Fibroblast of villous mesenchyme (primary cell): ENCODE results near the gene POLD3. TPM values are rescaled to one million over a fixed set of nuclear protein-coding genes. Genes with fewer than 3 reads are reported as not detected.

Experiments
- DNase-seq: peaks from one replicate; pipeline ENCODE4 v3.0.0-alpha.2; 2010; ENCODE audit warnings: low read depth
- H3K4me3 ChIP-seq: 2 replicates; pipeline ENCODE4 v1.5.1; 2011; ENCODE audit warnings: low read depth, mild to moderate bottlenecking, low read length
- total RNA-seq: library from RNA; depleted of rRNA; stranded (reverse); fragments of >200 nt; gene quantifications from 2 replicates; pipeline ENCODE4 v1.2.3, GENCODE V29; 2012
- TF ChIP-seq, protein P1 (sequence below): IDR thresholded peaks from 2 replicates; pipeline ENCODE4 v1.5.1; 2012; ENCODE audit warnings: low read depth, mild to moderate bottlenecking, low read length; ENCODE audit not compliant: insufficient read depth

POLD3 gene, protein sequence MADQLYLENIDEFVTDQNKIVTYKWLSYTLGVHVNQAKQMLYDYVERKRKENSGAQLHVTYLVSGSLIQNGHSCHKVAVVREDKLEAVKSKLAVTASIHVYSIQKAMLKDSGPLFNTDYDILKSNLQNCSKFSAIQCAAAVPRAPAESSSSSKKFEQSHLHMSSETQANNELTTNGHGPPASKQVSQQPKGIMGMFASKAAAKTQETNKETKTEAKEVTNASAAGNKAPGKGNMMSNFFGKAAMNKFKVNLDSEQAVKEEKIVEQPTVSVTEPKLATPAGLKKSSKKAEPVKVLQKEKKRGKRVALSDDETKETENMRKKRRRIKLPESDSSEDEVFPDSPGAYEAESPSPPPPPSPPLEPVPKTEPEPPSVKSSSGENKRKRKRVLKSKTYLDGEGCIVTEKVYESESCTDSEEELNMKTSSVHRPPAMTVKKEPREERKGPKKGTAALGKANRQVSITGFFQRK
- total RNA-seq: 9.0 and 13.8 TPM in 2 replicates

DNA sequence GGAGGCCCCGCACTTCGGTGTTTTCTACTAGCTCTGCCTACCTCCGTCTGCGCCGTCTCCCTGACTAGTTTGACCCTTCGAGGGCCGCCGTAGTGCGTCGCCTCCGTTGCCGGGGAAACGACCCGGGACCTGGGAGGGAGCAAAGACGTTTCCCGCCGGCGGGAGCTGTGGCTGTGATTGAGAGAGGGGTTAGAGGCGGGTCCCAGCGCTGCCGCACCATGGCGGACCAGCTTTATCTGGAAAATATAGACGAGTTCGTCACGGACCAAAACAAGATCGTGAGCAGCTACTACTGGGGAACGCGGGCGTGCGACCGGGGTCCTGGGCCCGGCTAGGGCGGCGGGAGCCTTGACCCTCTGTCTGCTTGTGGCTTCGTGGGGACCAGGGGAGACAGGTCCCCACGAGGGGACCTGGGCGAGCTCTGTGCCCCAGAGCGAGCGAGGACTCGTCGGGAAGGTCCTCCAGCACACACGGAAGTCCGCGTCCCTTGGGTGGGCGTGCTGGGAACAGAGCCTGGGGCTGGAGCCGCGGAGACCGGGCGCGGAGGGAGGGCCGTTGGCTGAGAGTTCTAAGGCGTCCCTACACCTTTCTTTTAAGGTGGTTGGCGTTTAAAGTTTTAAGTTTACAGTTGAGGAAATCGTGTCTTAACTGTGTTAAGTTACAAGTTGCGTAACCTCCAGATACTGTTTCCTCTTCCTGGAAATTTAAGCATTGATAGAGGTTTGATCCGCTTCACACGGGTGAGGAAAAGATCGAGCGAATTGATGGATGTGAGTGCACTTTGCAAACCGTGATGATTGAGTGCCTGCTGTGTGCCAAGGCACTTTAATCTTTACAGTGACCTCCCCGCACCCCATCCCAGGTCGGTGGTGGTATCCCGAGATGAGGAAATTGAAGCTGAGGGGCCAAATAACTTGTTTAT is at the start of gene POLD3:
Gene POLD3 (plus strand): TSS at position 142 of the 922 bp plus-strand sequence. CDS start 77 bp downstream, at position 219.
- TF ChIP-seq, protein P1, sequence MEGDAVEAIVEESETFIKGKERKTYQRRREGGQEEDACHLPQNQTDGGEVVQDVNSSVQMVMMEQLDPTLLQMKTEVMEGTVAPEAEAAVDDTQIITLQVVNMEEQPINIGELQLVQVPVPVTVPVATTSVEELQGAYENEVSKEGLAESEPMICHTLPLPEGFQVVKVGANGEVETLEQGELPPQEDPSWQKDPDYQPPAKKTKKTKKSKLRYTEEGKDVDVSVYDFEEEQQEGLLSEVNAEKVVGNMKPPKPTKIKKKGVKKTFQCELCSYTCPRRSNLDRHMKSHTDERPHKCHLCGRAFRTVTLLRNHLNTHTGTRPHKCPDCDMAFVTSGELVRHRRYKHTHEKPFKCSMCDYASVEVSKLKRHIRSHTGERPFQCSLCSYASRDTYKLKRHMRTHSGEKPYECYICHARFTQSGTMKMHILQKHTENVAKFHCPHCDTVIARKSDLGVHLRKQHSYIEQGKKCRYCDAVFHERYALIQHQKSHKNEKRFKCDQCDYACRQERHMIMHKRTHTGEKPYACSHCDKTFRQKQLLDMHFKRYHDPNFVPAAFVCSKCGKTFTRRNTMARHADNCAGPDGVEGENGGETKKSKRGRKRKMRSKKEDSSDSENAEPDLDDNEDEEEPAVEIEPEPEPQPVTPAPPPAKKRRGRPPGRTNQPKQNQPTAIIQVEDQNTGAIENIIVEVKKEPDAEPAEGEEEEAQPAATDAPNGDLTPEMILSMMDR: no peak
- peak; percentile 91 for DNase-seq
- H3K4me3 ChIP-seq: peak within 1 kb of the TSS; percentile 65

DNA sequence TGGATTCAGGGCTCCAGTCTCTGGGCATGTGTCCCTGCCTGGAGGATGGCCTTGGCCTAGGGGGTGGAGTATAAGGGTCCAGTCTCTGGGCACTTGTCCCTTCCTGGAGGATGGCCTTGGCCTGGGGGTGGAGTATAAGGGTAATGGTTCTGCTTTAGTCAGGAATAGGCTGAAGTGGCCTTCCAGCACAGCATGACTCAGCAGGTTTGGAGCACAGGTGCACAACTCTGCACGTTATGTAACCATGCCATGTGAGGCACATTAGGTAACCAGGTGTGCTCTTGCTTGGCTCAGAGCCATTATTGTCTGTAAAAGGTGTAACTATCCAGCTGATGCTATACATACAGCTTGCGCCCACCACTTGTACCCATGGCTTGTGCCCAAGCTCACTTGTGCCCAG is 48.4 kb upstream of the POLD3 start:
- no peak for DNase-seq
- TF ChIP-seq, protein P1: no peak
- H3K4me3 ChIP-seq: no peak overlapping the region

DNA sequence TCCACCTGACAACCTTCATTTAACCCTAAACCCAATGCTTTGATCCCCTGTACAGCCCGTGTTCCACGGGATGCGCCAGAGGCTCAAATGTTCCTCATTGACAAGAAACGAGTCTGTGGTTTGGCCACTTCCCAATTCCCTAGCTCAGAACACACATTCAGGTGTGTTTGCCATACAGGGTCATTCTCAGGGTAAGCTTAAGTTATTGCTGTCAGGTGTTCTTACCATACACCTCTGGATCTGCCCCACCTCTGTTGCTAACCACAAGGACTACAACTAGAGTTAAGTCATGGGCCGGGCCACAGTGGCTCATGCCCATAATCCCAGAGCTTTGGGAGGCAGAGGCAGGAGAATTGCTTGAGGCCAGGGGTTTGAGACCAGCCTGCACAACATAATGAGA is 45.6 kb upstream of the POLD3 start:
- DNase-seq: no peak
- TF ChIP-seq, protein P1: no peak
- H3K4me3 ChIP-seq: no peak overlapping the region

DNA sequence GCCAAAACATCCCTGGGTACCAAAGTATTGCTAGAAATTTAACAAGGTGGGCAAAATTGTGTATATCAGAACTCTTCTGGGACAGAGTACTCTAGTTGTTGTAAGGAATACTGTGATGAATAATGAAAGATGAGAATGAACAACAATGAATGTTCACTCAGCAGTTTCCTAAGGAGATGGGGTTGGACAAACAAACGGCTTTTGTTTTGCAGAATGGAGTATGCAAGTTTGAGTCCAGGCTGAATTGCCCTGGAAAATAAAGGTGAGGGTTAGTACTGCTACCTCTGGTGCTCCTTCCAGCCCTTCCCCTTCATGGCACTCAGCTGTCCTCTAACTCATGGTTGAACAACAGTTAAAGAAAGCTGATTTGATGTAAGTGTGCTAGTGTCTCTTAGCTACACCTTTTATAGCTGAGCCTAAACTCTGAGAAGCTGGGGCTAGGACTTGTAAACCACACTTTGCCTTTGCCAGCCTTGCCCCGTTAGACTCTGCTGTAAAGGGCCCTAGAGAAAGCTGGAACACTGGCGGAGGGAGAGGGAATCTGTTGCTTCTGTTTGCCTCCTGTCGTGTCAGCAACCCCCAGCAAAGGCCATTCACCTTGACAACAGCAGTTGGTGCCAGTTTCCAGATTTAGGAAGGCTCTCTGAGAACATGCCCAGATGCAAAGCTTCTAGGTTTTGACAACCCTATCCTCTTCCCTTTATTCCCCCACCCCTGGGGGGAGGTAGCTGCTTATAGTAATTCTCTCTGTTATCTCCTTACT is 41.2 kb upstream of the POLD3 start:
- TF ChIP-seq, protein P1: no peak
- no peak for DNase-seq
- no peak overlapping the region for H3K4me3 ChIP-seq

DNA sequence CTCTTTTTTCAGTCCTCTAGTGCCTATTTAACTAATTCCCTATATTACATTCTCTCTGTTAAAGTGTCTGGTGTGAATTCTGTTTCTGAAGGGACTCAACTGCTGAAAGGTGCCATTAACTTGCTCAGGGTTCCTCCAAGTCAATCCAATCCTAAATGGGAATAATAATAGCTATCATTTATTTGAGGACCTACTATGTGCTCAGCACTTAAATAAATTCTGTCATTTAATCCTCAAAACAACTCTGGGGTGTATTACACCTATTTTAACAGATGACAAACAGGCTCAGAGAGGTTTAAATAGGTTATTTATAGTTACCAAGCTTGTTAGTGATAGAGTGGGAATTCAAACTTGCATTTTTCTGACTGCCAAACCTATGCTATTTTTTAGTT is 40.6 kb upstream of the POLD3 start:
- TF ChIP-seq, protein P1: no peak
- no peak for DNase-seq
- no peak overlapping the region for H3K4me3 ChIP-seq

DNA sequence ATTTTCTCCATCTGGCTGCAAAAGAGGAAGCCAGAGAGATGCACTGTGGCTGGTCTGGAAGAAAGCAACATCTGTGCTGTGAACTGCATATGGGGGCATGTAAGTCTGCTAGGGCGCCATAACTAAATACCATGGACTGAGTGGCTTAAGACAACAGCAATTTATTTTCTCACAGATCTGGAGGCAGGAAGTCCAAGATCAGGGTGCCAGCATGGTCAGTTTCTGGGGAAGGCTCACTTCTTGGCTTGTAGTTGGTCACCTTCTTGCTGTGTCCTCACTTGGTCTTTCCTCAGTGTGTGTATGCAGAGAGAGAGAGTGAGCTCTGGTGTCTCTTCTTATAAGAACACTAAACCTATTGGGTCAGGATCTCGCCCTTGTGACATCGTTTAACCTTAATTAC is 34.9 kb upstream of the POLD3 start:
- no peak overlapping the region for H3K4me3 ChIP-seq
- DNase-seq: no peak
- TF ChIP-seq, protein P1: no peak
